Muscle of leg (tissue), 11 donors: ENCODE data around the gene DERA. TPM values are rescaled to one million over a fixed set of nuclear protein-coding genes. Genes with fewer than 3 reads are reported as not detected.
"Not testable (repeated sequence)": the region's sequence is repeated elsewhere in the genome, so short reads cannot be mapped to it uniquely, and the experiment has no call there.

ENCODE experiments used
- DNase-seq: peaks from one replicate; pipeline ENCODE4 v3.0.0; 2013
- H3K27ac ChIP-seq: one replicate; pipeline ENCODE4 v1.5.1; 2013; ENCODE audit warnings: mild to moderate bottlenecking, low read length, control low read depth
- H3K27me3 ChIP-seq: one replicate; pipeline ENCODE4 v1.6.1; 2013; ENCODE audit warnings: low read length; ENCODE audit not compliant: control insufficient read depth, insufficient read depth
- H3K36me3 ChIP-seq: one replicate; pipeline ENCODE4 v1.6.1; 2013; ENCODE audit warnings: low read length; ENCODE audit not compliant: control insufficient read depth, insufficient read depth
- H3K4me1 ChIP-seq: one replicate; pipeline ENCODE4 v1.6.1; 2013; ENCODE audit warnings: low read length; ENCODE audit not compliant: control insufficient read depth, insufficient read depth
- H3K4me3 ChIP-seq: one replicate; pipeline ENCODE4 v1.5.1; 2013; ENCODE audit warnings: low read length, control low read depth
- H3K9me3 ChIP-seq: replicated peaks from 2 replicates; pipeline ENCODE4 v1.6.1; 2013; ENCODE audit warnings: low read depth, low read length; ENCODE audit not compliant: control insufficient read depth
- WGBS: methylation state at CpG from one replicate; pipeline ENCODE4 v1.1.5; 2013; ENCODE audit warnings: missing lambda C conversion rate; ENCODE audit not compliant: insufficient coverage; 5-methylcytosine and 5-hydroxymethylcytosine counted together
- polyA plus RNA-seq, 8 donors: library from polyadenylated mRNA; unstranded; fragments of 120-200 nt; gene quantifications; one replicate each; pipeline versions ENCODE4 v1.2.1 to v1.2.3, GENCODE V29; 2013; ENCODE audit warnings: inconsistent platforms in 1 of 8, low replicate concordance in 1 of 8; ENCODE audit not compliant: insufficient read length in 8 of 8, insufficient read depth in 1 of 8
- total RNA-seq: library from RNA; stranded (reverse); fragments of 120-200 nt; gene quantifications from one replicate; pipeline ENCODE4 v1.2.4, GENCODE V29; 2013

The DERA gene
- total and polyA plus RNA-seq, 9 donors, result 25.6 to 35.0 (median 30.4) TPM

DNA sequence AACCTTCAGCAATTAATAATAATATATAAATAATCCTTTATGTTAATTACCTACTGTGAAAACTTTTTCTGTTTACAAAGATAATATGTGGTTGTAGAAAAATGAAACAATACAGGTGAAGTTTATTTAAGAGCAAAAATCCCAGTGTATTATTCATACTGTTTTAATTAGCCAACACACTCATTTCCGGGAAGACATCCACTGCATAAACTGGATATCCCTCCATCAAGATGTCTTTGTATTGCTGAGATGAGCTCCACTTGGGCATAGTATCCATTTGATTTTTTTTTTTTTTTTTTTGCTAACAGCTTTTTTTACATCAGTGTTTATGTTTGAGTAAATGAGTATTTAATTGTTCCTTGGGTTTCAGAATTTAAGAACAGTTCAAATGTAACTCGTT lies 13.7 kb upstream of the DERA start:
- H3K9me3 ChIP-seq, result no peaks in the 10 kb centered on the region
- WGBS, result no CpG with 5 or more reads among the region's 2 CpGs
- H3K27me3 ChIP-seq, result no peaks in the 10 kb centered on the region
- H3K4me3 ChIP-seq, result no peak overlapping the region
- no peak for DNase-seq
- H3K4me1 ChIP-seq, result no peaks in the 10 kb centered on the region
- no peak overlapping the region for H3K27ac ChIP-seq
- H3K36me3 ChIP-seq, result peaks cover 39% of the 10 kb centered on the region

DNA sequence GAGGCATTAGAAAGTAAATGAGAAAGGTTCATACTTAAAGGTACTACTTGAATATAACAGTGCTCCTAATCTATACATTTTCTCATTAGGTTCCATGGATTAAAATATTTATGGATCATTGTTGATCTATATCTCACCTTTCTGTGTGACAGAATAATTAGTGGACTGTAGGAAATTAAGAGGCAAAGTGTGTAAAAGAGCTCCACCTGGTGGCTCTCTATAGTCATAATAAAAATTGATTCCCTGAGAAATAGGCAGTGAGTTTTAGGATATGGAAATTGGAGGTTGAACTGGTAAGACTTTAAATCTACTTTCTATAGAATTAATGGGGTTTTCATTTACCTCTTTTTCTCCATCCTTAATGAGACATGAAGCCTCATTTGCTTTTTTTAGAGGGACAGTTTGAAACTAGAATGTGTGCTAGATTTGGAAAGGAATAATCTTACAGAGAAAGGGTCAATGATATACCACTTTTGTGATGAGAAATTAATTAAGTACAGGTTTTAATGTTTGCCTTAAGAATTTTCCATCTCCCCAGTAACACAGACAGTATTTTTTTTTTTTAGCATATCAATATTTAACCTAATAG lies 11.8 kb upstream of the DERA start:
- no peaks in the 10 kb centered on the region for H3K27me3 ChIP-seq
- H3K27ac ChIP-seq, result no peak overlapping the region
- DNase-seq, result no peak
- H3K9me3 ChIP-seq, result no peaks in the 10 kb centered on the region
- peaks cover 35% of the 10 kb centered on the region for H3K36me3 ChIP-seq
- no peaks in the 10 kb centered on the region for H3K4me1 ChIP-seq
- H3K4me3 ChIP-seq, result no peak overlapping the region

DNA sequence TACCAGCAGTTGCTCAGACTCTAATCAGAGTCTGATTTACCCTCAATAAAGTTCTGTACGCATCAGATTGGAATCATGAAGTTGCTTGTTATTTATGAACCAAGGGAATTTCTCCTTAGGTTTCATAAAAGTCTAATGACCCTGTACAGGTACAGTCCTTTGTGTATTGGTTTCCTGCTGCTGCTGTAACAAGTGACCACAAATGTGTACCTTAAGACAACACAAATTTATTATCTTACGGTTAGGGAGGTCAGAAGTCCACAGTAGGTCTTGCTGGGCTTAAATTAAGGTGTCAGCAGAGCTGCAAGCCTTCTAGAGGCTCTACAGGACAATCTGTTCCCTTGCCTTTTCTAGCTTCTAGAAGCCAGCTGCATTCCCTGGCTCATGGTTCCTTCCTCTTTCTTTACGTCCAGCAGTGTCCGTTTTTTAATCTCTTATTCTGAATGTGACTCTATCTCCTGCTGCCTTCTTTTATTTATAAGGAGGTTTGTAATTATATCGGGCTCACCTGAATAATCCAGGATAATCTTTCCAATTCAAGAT lies 6.7 kb upstream of the DERA start:
- Histone ChIP-seq H3K27me3 (no peaks in the 10 kb centered on the region), H3K4me3 (no peak overlapping the region), H3K27ac (no peak overlapping the region), H3K9me3 (no peaks in the 10 kb centered on the region), H3K4me1 (no peaks in the 10 kb centered on the region), H3K36me3 (peaks cover 29% of the 10 kb centered on the region)
- WGBS, result no CpG with 5 or more reads among the region's 5 CpGs
- DNase-seq, result no peak

DNA sequence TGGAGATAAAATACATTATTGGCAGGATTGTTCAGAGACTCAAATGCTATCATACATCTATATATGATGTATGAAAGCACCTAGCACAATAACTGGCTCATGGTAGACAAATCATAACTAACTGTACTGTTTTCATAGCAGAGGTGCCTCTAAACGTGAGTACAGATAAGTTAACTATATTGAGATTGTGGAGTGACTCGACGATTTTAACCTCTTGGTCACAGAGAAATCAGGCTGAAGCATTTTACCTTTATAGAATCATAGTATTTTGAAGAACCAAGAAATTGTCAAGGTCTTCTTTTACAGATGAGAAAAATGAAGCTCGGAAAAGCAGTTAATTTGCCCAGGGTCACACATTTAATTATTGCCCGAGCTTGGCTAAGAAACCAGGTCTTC lies 666 bp upstream of the DERA start:
- Histone ChIP-seq H3K4me3 (peak overlapping the region; percentile 92), H3K27me3 (no peaks in the 10 kb centered on the region), H3K27ac (peak overlapping the region; percentile 96), H3K4me1 (peaks cover 3% of the 10 kb centered on the region), H3K9me3 (no peaks in the 10 kb centered on the region), H3K36me3 (peaks cover 2% of the 10 kb centered on the region)
- 60% methylated on average over 1 of the region's 5 CpGs for WGBS
- no peak for DNase-seq

DNA sequence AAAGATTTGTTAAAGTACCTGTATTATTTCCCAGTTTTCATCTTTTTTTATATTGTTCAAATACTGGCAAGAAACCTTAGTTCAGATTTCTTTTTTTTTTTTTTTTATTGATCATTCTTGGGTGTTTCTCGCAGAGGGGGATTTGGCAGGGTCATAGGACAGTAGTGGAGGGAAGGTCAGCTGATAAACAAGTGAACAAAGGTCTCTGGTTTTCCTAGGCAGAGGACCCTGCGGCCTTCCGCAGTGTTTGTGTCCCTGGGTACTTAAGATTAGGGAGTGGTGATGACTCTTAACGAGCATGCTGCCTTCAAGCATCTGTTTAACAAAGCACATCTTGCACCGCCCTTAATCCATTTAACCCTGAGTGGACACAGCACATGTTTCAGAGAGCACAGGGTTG lies 799 bp downstream of the DERA start:
- not testable (repeated sequence) for H3K36me3 ChIP-seq, DNase-seq, H3K9me3 ChIP-seq, H3K27me3 ChIP-seq, H3K4me1 ChIP-seq
- peak overlapping the region; percentile 92 for H3K4me3 ChIP-seq
- WGBS, result no CpG with 5 or more reads among the region's 5 CpGs
- H3K27ac ChIP-seq, result peak overlapping the region; percentile 96

DNA sequence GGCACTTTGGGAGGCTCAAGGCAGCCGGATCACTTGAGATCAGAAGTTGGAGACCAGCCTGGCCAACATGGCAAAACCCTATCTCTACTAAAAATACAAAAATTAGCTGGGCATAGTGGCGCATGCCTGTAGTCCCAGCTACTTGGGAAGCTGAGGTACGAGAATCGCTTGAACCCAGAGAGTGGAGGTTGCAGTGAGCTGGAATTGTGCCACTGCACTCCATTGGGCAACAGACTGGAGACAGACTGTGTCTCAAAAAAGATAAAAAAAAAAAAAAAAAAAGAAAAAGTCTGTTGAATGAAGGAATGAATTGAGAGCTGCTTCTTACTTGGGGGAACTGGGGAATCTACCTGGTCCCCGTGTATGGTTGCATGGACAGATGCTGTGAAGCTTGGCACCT lies 3.0 kb downstream of the DERA start:
- DNase-seq, H3K9me3 ChIP-seq, H3K4me3 ChIP-seq, H3K27ac ChIP-seq, H3K27me3 ChIP-seq, H3K4me1 ChIP-seq, H3K36me3 ChIP-seq: not testable (repeated sequence)
- 92% methylated on average over 4 of the region's 5 CpGs for WGBS

DNA sequence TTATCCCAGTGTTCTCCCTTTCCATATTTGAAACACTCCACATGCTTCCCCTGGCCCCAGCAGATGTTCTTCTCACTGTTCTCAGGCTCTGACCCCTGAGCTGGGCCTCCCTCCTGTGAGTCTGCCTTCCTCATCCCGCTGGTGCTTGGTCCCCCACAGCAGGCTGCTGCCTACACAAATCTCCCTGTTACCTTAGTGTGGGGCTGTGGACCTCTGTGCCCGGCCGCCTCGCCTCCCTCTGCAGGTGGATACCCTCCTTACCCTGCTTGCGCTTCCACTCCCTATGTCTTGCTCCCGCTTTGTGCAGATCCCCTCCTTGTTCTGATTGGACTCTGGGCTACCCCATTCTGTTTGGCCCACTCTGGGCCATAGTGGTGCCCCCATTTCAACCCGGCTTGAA lies 6.9 kb downstream of the DERA start:
- Histone ChIP-seq H3K27ac (no peak overlapping the region), H3K36me3 (peaks cover 2% of the 10 kb centered on the region), H3K27me3 (no peaks in the 10 kb centered on the region), H3K9me3 (no peaks in the 10 kb centered on the region), H3K4me3 (no peak overlapping the region), H3K4me1 (no peaks in the 10 kb centered on the region)
- no peak for DNase-seq
- 84% methylated on average over 6 of the region's 7 CpGs for WGBS

DNA sequence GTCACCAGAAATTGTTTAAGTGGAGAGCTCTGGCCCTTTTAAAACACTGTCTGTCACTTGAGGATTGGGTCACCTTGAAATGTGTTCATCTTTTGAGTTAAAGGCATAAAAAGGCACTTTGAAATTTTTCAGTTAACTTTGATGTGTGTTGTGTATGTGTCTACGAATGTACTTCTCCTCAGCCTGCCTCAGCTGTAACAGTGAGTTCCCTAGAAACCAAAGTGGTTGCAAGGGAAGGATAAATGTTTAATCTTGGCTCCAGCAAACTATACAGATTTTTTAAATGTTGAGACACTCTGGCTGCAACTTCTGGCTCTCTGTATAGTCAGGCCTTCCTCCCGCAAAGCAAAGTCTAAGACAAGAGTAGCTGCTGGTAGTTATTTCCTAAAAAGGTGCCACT lies 8.3 kb downstream of the DERA start:
- no peaks in the 10 kb centered on the region for H3K4me1 ChIP-seq
- no peak overlapping the region for H3K4me3 ChIP-seq
- peaks cover 2% of the 10 kb centered on the region for H3K36me3 ChIP-seq
- H3K9me3 ChIP-seq, result no peaks in the 10 kb centered on the region
- no peaks in the 10 kb centered on the region for H3K27me3 ChIP-seq
- whole genome bisulfite sequencing, result no CpG with 5 or more reads among the region's 2 CpGs
- H3K27ac ChIP-seq, result peak overlapping the region; percentile 29
- peak; percentile 90 for DNase-seq

DNA sequence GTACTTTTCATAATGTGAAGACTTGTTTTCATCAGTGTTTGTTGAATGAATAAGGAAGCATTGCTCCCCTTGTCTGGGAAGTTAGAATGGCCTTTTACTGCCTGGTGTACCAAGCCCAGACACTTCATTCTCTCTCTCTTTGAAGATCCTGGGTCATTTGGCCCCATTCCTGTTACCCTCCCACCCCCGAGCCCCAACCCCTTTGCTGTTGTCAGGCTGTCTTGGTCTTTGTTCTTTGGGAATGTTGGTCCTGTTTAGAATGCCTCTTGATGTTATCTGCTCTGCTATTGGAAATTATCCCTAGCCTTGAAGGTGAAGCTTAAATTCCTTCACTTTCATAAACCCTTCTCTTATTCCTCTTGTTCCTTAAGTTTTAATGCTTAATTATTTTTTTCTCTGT lies 13.8 kb downstream of the DERA start:
- H3K36me3 ChIP-seq, result no peaks in the 10 kb centered on the region
- H3K27ac ChIP-seq, result no peak overlapping the region
- no peak overlapping the region for H3K4me3 ChIP-seq
- H3K4me1 ChIP-seq, result peaks cover 9% of the 10 kb centered on the region
- WGBS, result no CpG with 5 or more reads among the region's 1 CpG
- no peaks in the 10 kb centered on the region for H3K9me3 ChIP-seq
- H3K27me3 ChIP-seq, result no peaks in the 10 kb centered on the region
- DNase-seq, result no peak

DNA sequence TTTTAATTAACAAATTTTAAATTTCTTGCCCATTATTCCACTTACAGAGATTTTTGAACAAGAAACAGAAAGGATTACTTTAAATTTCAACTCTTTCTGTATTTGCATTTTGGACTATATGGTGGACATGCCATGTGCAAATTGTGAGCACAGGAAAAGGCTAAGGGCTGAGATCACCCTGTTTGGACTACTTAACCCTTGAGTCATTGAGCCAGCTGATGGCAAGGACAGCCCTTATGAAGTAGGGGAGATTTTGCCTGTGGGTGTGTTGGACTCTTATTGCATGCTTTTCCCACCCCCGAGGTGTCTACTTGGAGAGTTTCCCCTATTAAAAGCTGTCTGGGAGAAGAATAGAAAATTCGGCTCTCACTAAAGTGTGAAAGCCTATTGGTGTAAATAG lies 17.2 kb downstream of the DERA start:
- WGBS, result 100% methylated on average over 1 of the region's 2 CpGs
- H3K9me3 ChIP-seq, result no peaks in the 10 kb centered on the region
- no peaks in the 10 kb centered on the region for H3K27me3 ChIP-seq
- peaks cover 9% of the 10 kb centered on the region for H3K4me1 ChIP-seq
- H3K4me3 ChIP-seq, result no peak overlapping the region
- DNase-seq, result no peak
- H3K27ac ChIP-seq, result no peak overlapping the region
- no peaks in the 10 kb centered on the region for H3K36me3 ChIP-seq
